Stimulated activated naive CD8-positive, alpha-beta T cell treated with anti-CD3 and anti-CD28 coated beads, Interleukin-15, amount 100 ng/mL, for 72 hours (primary cell): Measurements from ENCODE around the gene MAST1.
A peak's percentile ranks its signal among the peaks of the same experiment; 100 is the strongest.
"Not testable (repeated sequence)": the region's sequence is repeated elsewhere in the genome, so short reads cannot be mapped to it uniquely, and the experiment has no call there.

Source experiments
- ATAC-seq: fragments of 150-1000 bp; cut with Tn5 transposase; 2 replicates; pipeline ENCODE4 v1.10.0; 2021; ENCODE audit warnings: mild to moderate bottlenecking, moderate library complexity
- DNase-seq, 2 donors: peaks; one replicate each; pipeline ENCODE4 v3.0.0; 2021 to 2022
- H3K27ac Mint-ChIP-seq, 2 donors: one replicate each; pipeline ENCODE4 v1.8.0; 2022; ENCODE audit warnings: mild to moderate bottlenecking in 2 of 2, mixed read lengths in 2 of 2, moderate library complexity in 2 of 2
- H3K27me3 Mint-ChIP-seq: one replicate; pipeline ENCODE4 v1.8.0; 2022; ENCODE audit warnings: mixed read lengths
- H3K4me1 Mint-ChIP-seq: one replicate; pipeline ENCODE4 v1.8.0; 2022; ENCODE audit warnings: mild to moderate bottlenecking, mixed read lengths
- H3K4me3 Mint-ChIP-seq, 2 donors: one replicate each; pipeline ENCODE4 v1.8.0; 2022; ENCODE audit warnings: mild to moderate bottlenecking in 2 of 2, mixed read lengths in 2 of 2, moderate library complexity in 1 of 2
- H3K9me3 Mint-ChIP-seq, 2 donors: one replicate each; pipeline ENCODE4 v1.8.0; 2022; ENCODE audit warnings: mixed read lengths in 2 of 2

The MAST1 gene

DNA sequence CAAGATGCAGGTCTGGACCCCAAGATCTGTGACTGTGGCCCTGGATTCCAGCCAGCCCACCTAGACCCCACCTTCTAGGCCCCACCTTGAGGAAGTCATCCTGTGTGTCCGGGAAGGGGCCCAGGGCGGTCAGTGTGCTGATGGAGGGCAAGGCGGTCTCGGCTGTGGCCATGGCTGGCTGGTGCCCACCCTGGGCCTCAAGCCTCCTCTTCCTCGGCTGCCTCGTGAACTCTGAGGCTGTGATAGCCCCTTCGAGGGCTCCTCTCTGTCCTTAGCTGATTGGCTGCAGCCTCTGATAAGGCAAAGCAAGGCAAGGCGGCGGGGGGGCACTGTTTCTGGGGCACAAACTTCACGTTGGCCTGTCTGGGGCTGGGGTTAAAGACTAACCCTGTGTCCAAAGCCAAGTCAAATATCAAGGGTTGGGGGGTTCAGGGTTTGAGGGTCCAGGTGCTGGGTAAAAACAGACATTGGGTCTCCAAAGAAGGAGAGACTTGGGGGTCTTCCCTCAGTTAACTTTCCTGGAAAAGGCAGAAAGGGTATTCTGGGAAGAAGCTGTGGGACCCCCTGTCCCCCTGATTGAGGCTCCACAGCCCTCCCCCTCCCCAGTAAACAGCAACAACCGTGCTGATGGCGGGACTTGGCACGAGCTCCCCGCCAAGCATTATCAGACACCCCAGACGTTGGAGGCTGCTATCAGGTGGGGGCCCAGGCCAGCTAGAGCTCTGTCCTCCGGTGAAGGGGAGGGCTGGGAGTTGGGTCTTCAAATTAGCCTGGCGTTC, 48.8 kb downstream of the MAST1 start, which contains the start of gene KLF1:
Gene KLF1, minus strand, starts transcription at position 233 of the 779 bp plus-strand sequence. Its CDS starts 61 bp downstream, at position 172.
- H3K27ac Mint-ChIP-seq: peak within 1 kb of the TSS; percentile 12 to 69
- H3K4me1 Mint-ChIP-seq: peaks cover 50% of the 10 kb centered on the region
- ATAC-seq (no peak), DNase-seq (no peak)
- no peaks in the 10 kb centered on the region for H3K27me3 Mint-ChIP-seq
- peak within 1 kb of the TSS; percentile 79 to 80 for H3K4me3 Mint-ChIP-seq
- H3K9me3 Mint-ChIP-seq: peaks cover 0 to 8% of the 10 kb centered on the region in 2 donors

DNA sequence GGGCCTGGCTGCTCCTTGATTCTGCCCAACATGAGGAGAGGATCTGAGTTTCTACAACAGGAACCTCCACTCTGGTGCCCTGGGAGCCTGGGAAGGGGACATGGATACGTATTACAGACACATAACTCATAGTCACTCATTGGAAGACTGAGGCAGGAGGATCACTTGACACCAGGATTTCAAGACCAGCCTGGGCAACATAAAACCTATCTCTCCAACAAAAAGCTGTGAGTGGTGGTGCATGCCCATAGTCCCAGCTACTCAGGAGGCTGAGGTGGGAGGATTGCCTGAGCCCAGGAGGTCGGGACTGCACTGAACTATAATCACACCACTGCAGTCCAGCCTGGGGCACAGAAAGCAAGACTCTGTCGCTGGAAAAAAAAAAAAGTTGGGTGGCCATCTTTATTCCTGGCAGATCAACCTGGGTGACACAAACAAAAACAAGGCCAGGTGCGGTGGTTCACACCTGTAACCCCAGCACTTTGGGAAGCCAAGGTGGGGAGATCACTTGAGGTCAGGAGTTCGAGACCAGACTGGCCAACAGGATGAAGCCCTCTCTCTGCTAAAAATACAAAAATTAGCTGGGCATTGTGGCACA, 49.8 kb downstream of the MAST1 start:
- ATAC-seq (no peak), DNase-seq (no peak)
- no peaks in the 10 kb centered on the region for H3K27me3 Mint-ChIP-seq
- no peak overlapping the region for H3K27ac Mint-ChIP-seq
- H3K9me3 Mint-ChIP-seq: peaks cover 0 to 8% of the 10 kb centered on the region in 2 donors
- H3K4me1 Mint-ChIP-seq: peaks cover 49% of the 10 kb centered on the region
- H3K4me3 Mint-ChIP-seq: no peak overlapping the region

DNA sequence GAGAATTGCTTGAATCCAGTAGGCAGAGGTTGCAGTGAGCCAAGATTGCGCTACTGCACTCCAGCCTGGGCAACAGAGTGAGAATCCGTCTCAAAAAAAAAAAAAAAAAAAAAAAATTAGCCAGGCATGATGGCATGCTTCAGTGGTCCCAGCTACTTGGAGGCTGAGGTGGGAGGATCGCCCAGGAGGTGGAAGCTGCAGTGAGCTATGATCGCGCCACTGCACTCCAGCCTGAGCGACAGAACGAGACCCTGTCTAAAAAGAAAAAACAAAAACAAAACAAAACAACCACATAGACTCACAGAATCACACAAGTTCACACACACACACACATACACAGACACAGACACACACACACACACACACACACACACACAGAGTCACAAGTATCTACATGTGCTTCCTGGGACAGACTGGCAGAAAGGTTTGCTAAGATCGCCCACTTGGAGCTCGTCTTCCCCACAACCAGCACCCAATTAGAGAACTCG, 52.0 kb downstream of the MAST1 start:
- not testable (repeated sequence) for H3K27me3 Mint-ChIP-seq, ATAC-seq, DNase-seq, H3K9me3 Mint-ChIP-seq
- Mint-ChIP-seq H3K27ac (peak overlapping the region in 1 of 2 donors; percentile 91), H3K4me3 (peak overlapping the region; percentile 98 to 99), H3K4me1 (peaks cover 48% of the 10 kb centered on the region)

- Mint-ChIP-seq H3K4me1 (peaks cover 48% of the 10 kb centered on the region), H3K27ac (peak within 1 kb of the TSS; percentile 91 to 94), H3K9me3 (no peaks in the 10 kb centered on the region), H3K27me3 (no peaks in the 10 kb centered on the region), H3K4me3 (peak within 1 kb of the TSS; percentile 98 to 99)
- peak; percentile 98 for ATAC-seq
- DNase-seq: peak; percentile 94 to 98
Measured at GRCh38 chr19:12890787-12891552, 52.7 kb downstream of the MAST1 start, which contains the start of gene GCDH. GCDH (plus strand) TSS chr19:12891160; CDS start chr19:12891305, 145 bp downstream.

- no peak for ATAC-seq
- no peaks in the 10 kb centered on the region for H3K9me3 Mint-ChIP-seq
- H3K27ac Mint-ChIP-seq: peak overlapping the region in 1 of 2 donors; percentile 81
- H3K4me3 Mint-ChIP-seq: peak overlapping the region; percentile 98 to 99
- no peaks in the 10 kb centered on the region for H3K27me3 Mint-ChIP-seq
- peak in 1 of 2 donors; percentile 24 for DNase-seq
- peaks cover 42% of the 10 kb centered on the region for H3K4me1 Mint-ChIP-seq
Measured at GRCh38 chr19:12891553-12892021, 53.3 kb downstream of the MAST1 start.

DNA sequence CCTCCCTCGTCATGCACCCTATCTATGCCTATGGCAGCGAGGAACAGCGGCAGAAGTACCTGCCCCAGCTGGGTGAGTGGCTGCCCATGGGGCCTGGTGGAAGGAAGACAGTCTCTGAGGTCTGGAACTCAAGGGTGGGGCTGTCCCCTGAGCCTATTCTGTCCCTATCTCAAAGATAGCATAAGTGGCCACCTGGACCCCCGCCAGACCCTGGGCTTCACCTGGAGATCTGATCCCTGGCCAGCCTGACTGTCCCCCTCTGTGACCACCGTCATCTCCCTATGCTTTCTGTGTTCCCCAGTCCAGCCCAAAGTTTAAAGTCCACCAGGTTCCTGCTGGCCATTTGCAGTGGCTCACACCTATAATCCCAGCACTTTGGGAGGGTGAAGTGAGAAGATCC, 55.3 kb downstream of the MAST1 start:
- Mint-ChIP-seq H3K9me3 (no peaks in the 10 kb centered on the region), H3K27me3 (no peaks in the 10 kb centered on the region), H3K4me3 (peak overlapping the region in 1 of 2 donors; percentile 35), H3K27ac (peak overlapping the region in 1 of 2 donors; percentile 13), H3K4me1 (peaks cover 45% of the 10 kb centered on the region)
- DNase-seq (no peak), ATAC-seq (no peak)

DNA sequence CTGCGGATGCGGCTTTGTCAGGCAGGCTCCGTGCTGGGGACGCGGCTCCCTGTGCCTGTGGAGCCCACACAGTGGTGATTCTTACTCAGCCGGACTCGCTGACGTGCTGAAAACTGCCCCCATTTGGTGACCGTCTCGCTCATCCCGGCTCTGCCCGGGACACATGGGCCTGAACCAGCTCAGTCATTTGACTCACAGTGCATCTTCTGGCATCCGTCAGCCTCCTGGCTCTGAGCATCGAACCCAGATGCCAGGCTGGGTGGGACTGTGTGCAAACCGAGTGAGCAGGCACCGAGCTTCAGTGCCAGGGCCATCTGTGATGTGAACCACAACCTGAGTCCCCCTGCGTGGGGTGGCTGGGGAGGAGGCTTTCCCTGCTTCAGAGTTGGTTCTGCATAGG, 58.1 kb downstream of the MAST1 start:
- H3K27me3 Mint-ChIP-seq: no peaks in the 10 kb centered on the region
- ATAC-seq (no peak), DNase-seq (no peak)
- peaks cover 48% of the 10 kb centered on the region for H3K4me1 Mint-ChIP-seq
- H3K9me3 Mint-ChIP-seq: no peaks in the 10 kb centered on the region
- peak overlapping the region in 1 of 2 donors; percentile 74 for H3K27ac Mint-ChIP-seq
- H3K4me3 Mint-ChIP-seq: no peak overlapping the region

DNA sequence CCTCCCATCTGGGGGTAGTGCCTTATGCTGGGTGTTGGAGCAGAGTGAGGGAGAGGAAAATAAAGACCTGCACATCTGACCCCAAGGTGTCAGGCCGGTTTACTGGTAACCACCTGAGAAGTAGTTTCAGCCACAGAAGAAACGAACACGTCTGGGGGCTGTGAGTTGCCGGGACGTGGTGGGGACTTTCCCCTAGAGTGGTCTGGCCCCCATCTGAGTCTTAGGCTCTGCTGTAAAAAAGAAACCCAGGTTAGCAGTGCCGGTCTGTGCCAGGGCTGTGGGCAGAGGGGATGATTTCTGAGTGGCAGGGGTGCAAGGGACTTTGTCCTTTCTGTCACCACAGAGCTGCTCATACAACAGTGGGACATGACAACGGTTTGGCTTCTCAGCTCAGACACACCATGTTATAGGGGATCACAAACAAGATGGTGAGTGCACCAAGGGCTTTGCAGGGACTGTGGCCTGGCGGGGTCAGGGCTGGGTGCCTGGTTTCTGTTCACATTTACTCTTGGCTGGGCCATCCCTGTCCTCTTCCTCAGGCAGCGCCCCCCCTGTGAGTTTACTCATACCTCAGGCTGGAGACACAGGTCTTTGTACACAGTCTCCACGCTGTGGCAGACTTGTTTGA, 61.7 kb downstream of the MAST1 start:
- DNase-seq (peak; percentile 61 to 86), ATAC-seq (peak; percentile 98)
- Mint-ChIP-seq H3K4me3 (peak overlapping the region; percentile 63 to 74), H3K27ac (peak overlapping the region in 1 of 2 donors; percentile 54), H3K4me1 (peaks cover 30% of the 10 kb centered on the region), H3K27me3 (no peaks in the 10 kb centered on the region), H3K9me3 (no peaks in the 10 kb centered on the region)

DNA sequence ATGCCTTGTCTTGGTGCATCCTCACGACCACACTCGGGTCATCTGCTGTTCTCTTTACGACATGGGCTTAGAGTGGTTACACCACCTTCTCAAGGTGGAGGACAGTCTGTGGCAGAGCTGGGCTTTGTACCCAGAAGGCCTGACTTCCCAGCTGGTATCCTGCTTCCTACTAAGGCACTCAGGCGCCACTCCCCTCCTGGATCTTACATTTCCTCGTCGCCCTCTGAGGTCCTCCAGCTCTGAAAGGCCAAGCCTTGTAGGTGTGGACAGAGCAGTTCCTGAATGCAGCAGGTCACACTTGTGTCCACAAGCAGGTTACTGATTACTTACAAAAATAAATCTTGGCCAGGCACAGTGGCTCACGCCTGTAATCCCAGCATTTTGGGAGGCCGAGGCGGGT, 68.9 kb downstream of the MAST1 start:
- no peak overlapping the region for H3K27ac Mint-ChIP-seq
- H3K27me3 Mint-ChIP-seq: no peaks in the 10 kb centered on the region
- no peaks in the 10 kb centered on the region for H3K9me3 Mint-ChIP-seq
- ATAC-seq (no peak), DNase-seq (no peak)
- peaks cover 7% of the 10 kb centered on the region for H3K4me1 Mint-ChIP-seq
- no peak overlapping the region for H3K4me3 Mint-ChIP-seq

- H3K27me3 Mint-ChIP-seq: no peaks in the 10 kb centered on the region
- H3K9me3 Mint-ChIP-seq: no peaks in the 10 kb centered on the region
- ATAC-seq (no peak), DNase-seq (no peak)
- peak overlapping the region in 1 of 2 donors; percentile 1 for H3K27ac Mint-ChIP-seq
- H3K4me1 Mint-ChIP-seq: peaks cover 36% of the 10 kb centered on the region
- H3K4me3 Mint-ChIP-seq: no peak overlapping the region
Measured at GRCh38 chr19:12912571-12912970, 74.3 kb downstream of the MAST1 start.

DNA sequence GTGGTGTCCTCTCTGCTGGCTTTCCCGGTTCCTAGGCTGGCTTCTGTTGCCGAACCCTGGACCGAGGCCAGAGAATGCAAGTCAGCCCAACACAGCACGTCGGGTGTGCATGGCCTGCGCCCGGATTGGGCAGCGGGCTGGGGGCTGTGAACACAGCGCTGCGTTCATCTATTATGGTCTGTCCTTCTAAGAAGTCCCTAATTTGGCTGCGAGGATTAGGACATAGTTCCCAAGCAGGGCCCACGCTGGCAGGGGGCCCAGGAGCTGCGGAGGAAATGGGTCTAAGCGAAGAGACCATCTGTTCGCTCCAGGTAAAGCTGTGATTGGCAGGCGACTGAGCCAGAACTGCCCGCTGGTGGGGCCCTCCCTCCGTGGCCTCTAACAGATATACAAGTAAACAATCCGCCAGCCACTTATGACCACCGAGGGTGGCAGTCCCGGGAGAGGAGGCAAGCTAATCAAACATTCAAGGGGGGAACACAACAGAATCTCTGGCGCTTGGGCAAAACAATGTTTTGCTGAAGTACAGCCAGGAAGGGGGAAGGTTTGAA, 74.8 kb downstream of the MAST1 start:
- Mint-ChIP-seq H3K27me3 (no peaks in the 10 kb centered on the region), H3K27ac (peak overlapping the region; percentile 68 to 78), H3K4me3 (no peak overlapping the region), H3K4me1 (peaks cover 37% of the 10 kb centered on the region), H3K9me3 (no peaks in the 10 kb centered on the region)
- ATAC-seq (no peak), DNase-seq (no peak)

DNA sequence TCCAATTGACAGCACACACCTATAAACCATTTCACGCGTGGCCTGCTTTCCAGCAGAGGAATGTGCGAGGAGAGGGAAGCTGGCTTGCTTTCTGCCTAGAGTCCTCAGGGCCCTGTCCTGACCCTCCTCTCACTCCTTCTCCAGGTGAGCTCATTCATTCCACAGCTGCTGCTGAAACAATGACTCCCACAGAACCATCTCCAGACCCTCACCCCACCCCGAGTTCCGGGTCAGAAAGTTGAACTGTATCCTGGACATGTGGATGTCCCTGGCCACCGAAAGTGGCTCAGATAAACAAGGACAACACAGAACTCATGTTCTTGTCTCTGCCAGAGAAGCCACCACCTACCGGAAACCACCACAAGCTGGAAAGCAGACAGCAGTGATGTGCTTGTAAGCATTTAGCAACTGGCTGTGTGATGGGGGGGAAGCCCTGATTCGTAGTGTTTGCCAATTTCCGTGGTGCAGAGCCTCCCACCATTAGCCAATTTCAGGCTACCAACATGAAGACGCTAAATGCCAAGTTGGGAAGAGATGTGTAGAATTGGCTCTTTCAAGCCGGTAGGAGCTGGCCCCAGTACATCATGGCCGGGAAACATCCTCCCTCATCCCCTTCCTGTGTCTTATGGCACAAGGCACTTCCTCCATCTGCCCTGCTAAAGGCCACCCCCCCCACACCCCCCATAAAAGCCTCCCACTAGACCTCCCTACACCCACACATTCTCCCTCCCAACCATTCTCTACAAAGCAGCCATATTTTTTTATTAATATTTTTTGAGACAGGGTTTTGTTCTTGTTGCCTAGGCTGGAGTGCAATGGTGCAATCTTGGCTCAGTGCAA, 75.8 kb downstream of the MAST1 start:
- peak overlapping the region; percentile 47 to 61 for H3K4me3 Mint-ChIP-seq
- peak overlapping the region; percentile 91 for H3K27ac Mint-ChIP-seq
- no peaks in the 10 kb centered on the region for H3K27me3 Mint-ChIP-seq
- peaks cover 42% of the 10 kb centered on the region for H3K4me1 Mint-ChIP-seq
- H3K9me3 Mint-ChIP-seq: peaks cover 0 to 3% of the 10 kb centered on the region in 2 donors
- ATAC-seq: peak; percentile 83
- DNase-seq: peak; percentile 29 to 56

GRCh38 chr19:12915860-12916259, 77.5 kb downstream of the MAST1 start:
- H3K27me3 Mint-ChIP-seq, H3K27ac Mint-ChIP-seq, ATAC-seq, H3K9me3 Mint-ChIP-seq, H3K4me3 Mint-ChIP-seq, DNase-seq: not testable (repeated sequence)
- H3K4me1 Mint-ChIP-seq: peaks cover 51% of the 10 kb centered on the region

DNA sequence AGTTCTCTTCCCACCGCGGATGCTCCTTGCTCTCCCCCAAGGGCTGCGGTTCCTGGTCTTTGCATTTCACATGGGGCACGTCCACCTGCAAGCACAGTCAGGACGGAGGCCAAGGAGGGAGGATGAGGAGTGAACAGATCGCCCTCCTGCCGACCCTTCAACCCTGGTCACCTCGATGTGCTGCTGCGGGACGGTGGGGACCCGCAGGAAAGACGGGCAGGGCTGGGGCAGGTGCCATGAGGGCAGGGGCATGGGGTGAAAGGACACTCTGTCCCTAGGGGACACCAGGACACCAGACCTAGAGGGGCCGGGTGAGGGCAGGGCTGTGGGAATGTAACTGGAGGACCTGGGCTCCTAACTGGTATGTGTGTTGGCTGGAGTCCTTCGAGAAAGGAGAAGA, 79.9 kb downstream of the MAST1 start:
- Mint-ChIP-seq H3K4me3 (peak overlapping the region; percentile 80 to 84), H3K9me3 (peaks cover 0 to 5% of the 10 kb centered on the region in 2 donors)
- ATAC-seq: no peak

More for the DNA sequence above, 79.9 kb downstream of the MAST1 start:
- Mint-ChIP-seq H3K27ac (peak overlapping the region in 1 of 2 donors; percentile 97), H3K27me3 (no peaks in the 10 kb centered on the region), H3K4me1 (peaks cover 48% of the 10 kb centered on the region)
- DNase-seq: no peak
